ENCODE data around the gene AHR. TPM values are rescaled to one million over a fixed set of nuclear protein-coding genes. Genes with fewer than 3 reads are reported as not detected.

Gene AHR
- total and polyA plus RNA-seq, 2 donors (not counting 3 experiments of a cell fraction or from before 2014, with no cell fraction given): 4.8 to 31.8 TPM

- no TSS peak for BruUV-seq (replicated peaks)
Observed at GRCh38 chr7:17289074-17289645, 9.3 kb upstream of the AHR start.

More at GRCh38 chr7:17289074-17289645, 9.3 kb upstream of the AHR start:
- Histone ChIP-seq H3K4me3 (replicated peaks in 1 of 3; ENCODE audit: insufficient read depth in 1 of 3, low read depth in 1 of 3, low read length in 3 of 3) (no peak overlapping the region), H2AFZ (ENCODE audit: low read depth, low read length) (no peak overlapping the region), H3K4me2 (ENCODE audit: insufficient read depth, low read length) (no peak overlapping the region), H3K9me1 (replicated peaks; ENCODE audit: control insufficient read depth, extremely low read depth, insufficient read depth, low read length) (no peaks in the 10 kb centered on the region), H3K9me3 (replicated peaks; ENCODE audit: control insufficient read depth, insufficient read depth, low read length) (no peaks in the 10 kb centered on the region), H3K36me3 (ENCODE audit: control insufficient read depth in 2 of 2, extremely low read depth in 1 of 2, insufficient read depth in 2 of 2, low read length in 2 of 2) (no peaks in the 10 kb centered on the region), H3K27me3 (ENCODE audit: control insufficient read depth in 2 of 2, insufficient read depth in 2 of 2, low read length in 2 of 2) (no peaks in the 10 kb centered on the region), H4K20me1 (replicated peaks; ENCODE audit: control insufficient read depth, extremely low read depth, insufficient read depth, low read length) (no peaks in the 10 kb centered on the region), H3K27ac (ENCODE audit: insufficient read depth, low read depth, low read length) (no peak overlapping the region), H3K9ac (replicated peaks; ENCODE audit: extremely low read depth, insufficient read depth, low read length) (no peak overlapping the region), H3K79me2 (ENCODE audit: control insufficient read depth, insufficient read depth, low read length) (no peaks in the 10 kb centered on the region), H3K4me1 (ENCODE audit: control insufficient read depth, extremely low read depth, insufficient read depth, low read length) (no peaks in the 10 kb centered on the region)
- intact Hi-C loops (cut with micrococcal nuclease) (no loop called here), dilution Hi-C loops (cut with MboI; ENCODE audit: extremely low pct_ligation_motif_present, low sequenced_read_pairs) (no loop called here)
- ChIA-PET CTCF (no interaction called here), POLR2A (no interaction called here)
- no peak for TF ChIP-seq POLR2AphosphoS5 (IDR thresholded peaks at IDR 0.05; ENCODE audit: insufficient read depth, low read depth, low read length)
- TF ChIP-seq MYC (IDR thresholded peaks at IDR 0.05; ENCODE audit: low read depth, low read length): no peak
- no peak for TF ChIP-seq GATA2 (IDR thresholded peaks at IDR 0.05; ENCODE audit: insufficient read depth, insufficient read length, low read depth, low read length)
- no peak for TF ChIP-seq MAX (IDR thresholded peaks at IDR 0.05; ENCODE audit: insufficient read depth, insufficient read length)
- no peak for TF ChIP-seq CTCF (IDR thresholded peaks at IDR 0.05; ENCODE audit: extremely low read depth in 1 of 2, insufficient read depth in 1 of 2, low read depth in 1 of 2, low read length in 2 of 2)
- no peak for TF ChIP-seq JUN (IDR thresholded peaks at IDR 0.05; ENCODE audit: borderline replicate concordance, insufficient read depth, insufficient read length, low read depth)
- no peak for TF ChIP-seq POLR2A (IDR thresholded peaks at IDR 0.05; ENCODE audit: low read depth, low read length)
- no peak for TF ChIP-seq EZH2 (IDR thresholded peaks at IDR 0.05; ENCODE audit: borderline replicate concordance, low read depth, low read length, severe bottlenecking)
- no peak for TF ChIP-seq FOS (IDR thresholded peaks at IDR 0.05; ENCODE audit: borderline replicate concordance, insufficient read depth, low read length)
- DNase-seq (ENCODE audit: low read depth, low spot score) (peak; percentile 83), FAIRE-seq (peak; percentile 67)

Data from endothelial cell of umbilical vein (primary cell).